ENCODE measurements around the gene CDH4. TPM values are rescaled to one million over a fixed set of nuclear protein-coding genes. Genes with fewer than 3 reads are reported as not detected.

Gene CDH4
- total RNA-seq, 1 donor from 2014 or later = 8.3 TPM

GRCh38 chr20:61416546-61416945, 164.5 kb downstream of the CDH4 start:
- TF ChIP-seq, protein P1, sequence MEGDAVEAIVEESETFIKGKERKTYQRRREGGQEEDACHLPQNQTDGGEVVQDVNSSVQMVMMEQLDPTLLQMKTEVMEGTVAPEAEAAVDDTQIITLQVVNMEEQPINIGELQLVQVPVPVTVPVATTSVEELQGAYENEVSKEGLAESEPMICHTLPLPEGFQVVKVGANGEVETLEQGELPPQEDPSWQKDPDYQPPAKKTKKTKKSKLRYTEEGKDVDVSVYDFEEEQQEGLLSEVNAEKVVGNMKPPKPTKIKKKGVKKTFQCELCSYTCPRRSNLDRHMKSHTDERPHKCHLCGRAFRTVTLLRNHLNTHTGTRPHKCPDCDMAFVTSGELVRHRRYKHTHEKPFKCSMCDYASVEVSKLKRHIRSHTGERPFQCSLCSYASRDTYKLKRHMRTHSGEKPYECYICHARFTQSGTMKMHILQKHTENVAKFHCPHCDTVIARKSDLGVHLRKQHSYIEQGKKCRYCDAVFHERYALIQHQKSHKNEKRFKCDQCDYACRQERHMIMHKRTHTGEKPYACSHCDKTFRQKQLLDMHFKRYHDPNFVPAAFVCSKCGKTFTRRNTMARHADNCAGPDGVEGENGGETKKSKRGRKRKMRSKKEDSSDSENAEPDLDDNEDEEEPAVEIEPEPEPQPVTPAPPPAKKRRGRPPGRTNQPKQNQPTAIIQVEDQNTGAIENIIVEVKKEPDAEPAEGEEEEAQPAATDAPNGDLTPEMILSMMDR (conservative IDR thresholded peaks at IDR 0.05) = no peak
- Mint-ChIP-seq H3K9me3 (no peaks in the 10 kb centered on the region), H3K27me3 (no peaks in the 10 kb centered on the region), H3K4me3 (no peak overlapping the region), H3K36me3 (no peaks in the 10 kb centered on the region), H3K27ac (no peak overlapping the region), H3K4me1 (ENCODE audit: unreplicated experiment) (peaks cover 3% of the 10 kb centered on the region)
- no peak for DNase-seq (ENCODE audit: extremely low spot score, unreplicated experiment)

DNA sequence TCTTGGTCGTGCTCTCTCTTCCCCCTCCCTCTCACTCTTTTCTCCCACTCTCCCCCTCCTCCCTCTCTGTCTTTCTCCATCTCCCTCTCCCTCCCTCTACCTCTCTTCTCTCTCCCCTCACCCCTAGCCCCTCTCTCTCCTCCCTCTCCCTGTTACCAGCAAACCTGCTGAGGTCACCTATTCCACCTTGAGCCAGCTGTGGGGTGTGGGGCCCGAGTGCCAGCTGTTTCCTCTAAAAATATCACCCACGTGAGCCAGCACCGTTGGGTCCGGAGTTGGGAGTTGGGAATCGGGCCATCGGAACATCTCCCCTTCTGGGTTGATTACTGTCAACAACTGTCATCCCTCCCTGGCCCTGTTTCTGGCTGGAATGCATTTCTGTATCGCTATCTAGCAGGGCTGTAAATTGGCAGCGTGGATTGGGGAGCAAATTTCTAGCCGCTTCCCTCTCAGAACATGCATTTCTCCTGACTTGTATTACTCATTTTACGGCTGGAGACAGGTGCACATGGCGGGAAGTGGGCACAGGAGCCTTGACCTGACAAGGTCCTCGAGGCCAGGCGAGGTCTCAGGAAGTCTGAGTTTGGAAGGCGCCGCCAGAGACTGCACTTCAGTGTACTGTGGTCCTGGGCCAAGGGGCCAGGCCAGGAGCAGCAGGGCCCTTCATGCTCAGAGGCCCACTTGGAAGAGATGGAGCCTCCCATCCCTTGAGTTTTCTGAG, 165.3 kb downstream of the CDH4 start:
- TF ChIP-seq, protein P1 (conservative IDR thresholded peaks at IDR 0.05) = no peak
- Mint-ChIP-seq H3K9me3 (no peaks in the 10 kb centered on the region), H3K27me3 (no peaks in the 10 kb centered on the region), H3K36me3 (no peaks in the 10 kb centered on the region), H3K4me1 (ENCODE audit: unreplicated experiment) (peaks cover 7% of the 10 kb centered on the region), H3K27ac (no peak overlapping the region), H3K4me3 (no peak overlapping the region)
- no peak for DNase-seq (ENCODE audit: extremely low spot score, unreplicated experiment)

DNA sequence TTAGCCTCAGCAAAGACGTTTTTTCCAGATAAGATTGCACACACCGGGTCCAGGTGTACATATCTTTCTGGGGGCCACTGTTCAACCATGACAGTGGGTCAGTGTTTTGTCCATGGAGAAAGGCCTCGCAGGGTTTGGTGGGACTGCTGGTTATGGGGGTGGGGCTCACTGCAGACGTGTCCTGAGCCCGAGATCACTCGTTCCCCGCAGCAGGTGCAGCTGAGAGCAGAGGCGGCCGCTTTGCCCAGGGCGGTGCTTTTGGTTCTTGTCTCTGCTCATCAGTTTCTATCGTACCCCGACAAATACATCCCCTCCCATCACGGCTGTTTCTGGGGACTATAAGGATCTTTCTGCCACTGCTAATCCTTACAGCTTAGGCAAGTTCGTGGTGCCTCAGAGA, 166.9 kb downstream of the CDH4 start:
- H3K27ac Mint-ChIP-seq = no peak overlapping the region
- TF ChIP-seq, protein P1 (conservative IDR thresholded peaks at IDR 0.05) = no peak
- H3K27me3 Mint-ChIP-seq = no peaks in the 10 kb centered on the region

DNA sequence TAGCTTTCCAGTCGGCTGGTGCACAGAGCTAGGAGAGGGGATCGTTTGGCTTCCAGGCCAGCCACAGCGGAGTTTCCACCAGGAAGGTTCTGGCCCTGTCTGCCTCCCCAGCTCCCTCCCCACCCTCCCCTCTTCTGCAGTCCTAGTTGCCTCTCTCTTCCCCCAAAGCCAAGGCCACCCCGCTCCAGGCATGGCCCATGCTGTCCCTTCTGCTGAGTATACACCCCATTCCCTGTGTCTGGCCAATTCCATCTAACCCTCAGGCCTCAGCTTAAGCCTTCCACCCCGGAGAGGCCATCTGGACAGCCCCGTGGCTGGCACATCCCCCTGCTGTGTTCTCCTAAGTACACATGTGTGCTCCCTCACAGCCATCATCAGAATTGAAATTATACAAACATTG, 167.4 kb downstream of the CDH4 start:
- H3K27me3 Mint-ChIP-seq = no peaks in the 10 kb centered on the region
- H3K27ac Mint-ChIP-seq = no peak overlapping the region
- DNase-seq (ENCODE audit: extremely low spot score, unreplicated experiment) = no peak
- TF ChIP-seq, protein P1 (conservative IDR thresholded peaks at IDR 0.05) = no peak
- H3K36me3 Mint-ChIP-seq = no peaks in the 10 kb centered on the region
- peaks cover 7% of the 10 kb centered on the region for H3K4me1 Mint-ChIP-seq (ENCODE audit: unreplicated experiment)
- H3K4me3 Mint-ChIP-seq = no peak overlapping the region
- no peaks in the 10 kb centered on the region for H3K9me3 Mint-ChIP-seq

More for the DNA sequence above, 166.9 kb downstream of the CDH4 start:
- Mint-ChIP-seq H3K36me3 (no peaks in the 10 kb centered on the region), H3K4me3 (no peak overlapping the region), H3K4me1 (ENCODE audit: unreplicated experiment) (peaks cover 7% of the 10 kb centered on the region), H3K9me3 (no peaks in the 10 kb centered on the region)
- DNase-seq (ENCODE audit: extremely low spot score, unreplicated experiment) = no peak

GRCh38 chr20:61420056-61420455, 168.0 kb downstream of the CDH4 start:
- H3K9me3 Mint-ChIP-seq = no peaks in the 10 kb centered on the region

More at GRCh38 chr20:61420056-61420455, 168.0 kb downstream of the CDH4 start:
- DNase-seq (ENCODE audit: extremely low spot score, unreplicated experiment) = no peak
- no peaks in the 10 kb centered on the region for H3K36me3 Mint-ChIP-seq
- no peak overlapping the region for H3K4me3 Mint-ChIP-seq
- TF ChIP-seq, protein P1 (conservative IDR thresholded peaks at IDR 0.05) = no peak
- H3K27me3 Mint-ChIP-seq = no peaks in the 10 kb centered on the region
- peaks cover 7% of the 10 kb centered on the region for H3K4me1 Mint-ChIP-seq (ENCODE audit: unreplicated experiment)
- no peak overlapping the region for H3K27ac Mint-ChIP-seq
